Large intestine (tissue), 3 donors: ENCODE results near the gene CLEC11A. TPM values are rescaled to one million over a fixed set of nuclear protein-coding genes. Genes with fewer than 3 reads are reported as not detected.
A peak's percentile ranks its signal among the peaks of the same experiment; 100 is the strongest.
"Not testable (repeated sequence)": the region's sequence is repeated elsewhere in the genome, so short reads cannot be mapped to it uniquely, and the experiment has no call there.

Experiments used
- DNase-seq, 2 donors: peaks; one replicate each; pipeline versions ENCODE4 v3.0.0 to v3.0.0-alpha.2; 2013
- H3K27ac ChIP-seq: one replicate; pipeline ENCODE4 v1.5.1; 2013; ENCODE audit warnings: low read length
- H3K27me3 ChIP-seq: 2 replicates; pipeline ENCODE4 v1.6.1; 2013; ENCODE audit warnings: low read length; ENCODE audit not compliant: control insufficient read depth, insufficient read depth
- H3K36me3 ChIP-seq: 2 replicates; pipeline ENCODE4 v1.6.1; 2013; ENCODE audit warnings: low read length; ENCODE audit not compliant: control insufficient read depth, insufficient read depth
- H3K4me1 ChIP-seq: one replicate; pipeline ENCODE4 v1.6.1; 2013; ENCODE audit warnings: low read length; ENCODE audit not compliant: control insufficient read depth, insufficient read depth
- H3K4me3 ChIP-seq: one replicate; pipeline ENCODE4 v1.5.1; 2013; ENCODE audit warnings: low read length
- H3K9me3 ChIP-seq: one replicate; pipeline ENCODE4 v1.6.1; 2013; ENCODE audit warnings: mild to moderate bottlenecking, low read depth, low read length, moderate library complexity; ENCODE audit not compliant: control insufficient read depth
- WGBS: methylation state at CpG from one replicate; pipeline ENCODE4 v1.1.5; 2013; ENCODE audit warnings: low lambda C conversion rate; ENCODE audit not compliant: insufficient coverage; 5-methylcytosine and 5-hydroxymethylcytosine counted together
- polyA plus RNA-seq: library from polyadenylated mRNA; unstranded; fragments of 120-200 nt; gene quantifications from one replicate; pipeline ENCODE4 v1.2.1, GENCODE V29; 2013

The CLEC11A gene
- polyA plus RNA-seq, 1 donor = 14.6 TPM

DNA sequence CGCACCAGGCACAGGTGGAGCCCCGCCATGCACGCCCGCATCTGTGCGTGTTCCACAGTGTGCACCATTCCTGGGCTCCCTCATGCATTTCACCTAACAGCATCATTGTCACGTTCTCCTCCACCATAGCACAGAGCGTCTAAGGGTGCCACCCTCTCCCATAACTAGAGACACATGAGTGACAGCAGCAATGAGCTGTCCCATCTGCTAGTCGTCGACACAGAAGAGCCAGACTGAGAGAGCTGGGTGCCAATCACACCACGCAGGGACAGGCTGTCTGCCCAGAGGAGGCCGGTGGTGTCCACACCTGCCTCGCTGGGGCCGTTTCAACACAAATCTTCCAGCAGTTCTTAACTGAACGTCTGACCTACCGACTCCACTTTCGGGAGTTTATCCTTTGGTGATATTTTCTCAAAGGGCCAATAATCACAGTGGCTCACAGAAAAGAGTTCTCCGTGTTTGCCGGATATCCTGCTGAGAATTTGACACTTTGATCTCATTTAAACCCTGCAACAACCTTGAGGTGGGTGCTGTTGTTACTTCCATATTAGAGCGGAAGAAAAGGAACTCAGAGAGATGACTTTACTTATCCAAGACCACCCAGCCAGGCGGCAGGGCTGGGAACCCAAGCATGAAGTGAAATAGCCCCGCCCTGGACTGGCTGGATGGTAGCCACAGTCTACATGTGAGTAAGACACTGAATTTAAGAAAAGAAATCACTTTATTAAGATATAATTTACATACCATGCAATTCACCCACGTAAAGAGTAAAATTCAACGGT is 16.2 kb downstream of the CLEC11A start:
- H3K27me3 ChIP-seq = peaks cover 15% of the 10 kb centered on the region

DNA sequence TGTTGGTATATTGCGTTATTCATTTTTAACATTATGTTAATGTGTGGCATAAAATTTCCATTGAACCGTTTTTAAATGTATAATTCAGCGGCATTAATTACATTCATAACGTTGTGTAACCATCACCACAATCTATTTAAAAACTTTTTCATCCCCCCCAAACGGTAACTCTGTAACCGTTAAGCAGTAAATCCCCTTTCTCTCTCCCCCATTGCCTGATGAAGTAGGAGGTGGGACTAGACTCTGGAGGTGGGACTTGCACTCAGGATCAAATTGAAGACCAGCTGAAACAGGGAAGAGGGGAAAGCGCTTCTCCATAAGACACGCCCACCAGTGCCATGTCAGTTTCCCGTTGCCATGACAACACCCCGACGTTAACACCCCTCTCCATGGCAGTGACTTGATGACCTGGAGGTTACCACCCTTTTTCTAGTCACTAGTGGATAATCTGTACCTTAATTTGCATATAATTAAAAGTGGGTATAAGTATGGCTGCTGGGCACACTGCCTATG is 16.8 kb downstream of the CLEC11A start:
- no peak overlapping the region for H3K4me3 ChIP-seq
- WGBS = 79% methylated on average over 5 of the region's 11 CpGs
- peaks cover 15% of the 10 kb centered on the region for H3K27me3 ChIP-seq
- no peak overlapping the region for H3K27ac ChIP-seq
- no peaks in the 10 kb centered on the region for H3K36me3 ChIP-seq
- DNase-seq = no peak
- no peaks in the 10 kb centered on the region for H3K4me1 ChIP-seq
- no peaks in the 10 kb centered on the region for H3K9me3 ChIP-seq

More for the DNA sequence above, 16.2 kb downstream of the CLEC11A start:
- H3K4me3 ChIP-seq = no peak overlapping the region
- no peak for DNase-seq
- H3K36me3 ChIP-seq = no peaks in the 10 kb centered on the region
- H3K4me1 ChIP-seq = no peaks in the 10 kb centered on the region
- 81% methylated on average over 3 of the region's 23 CpGs for WGBS
- no peaks in the 10 kb centered on the region for H3K9me3 ChIP-seq
- no peak overlapping the region for H3K27ac ChIP-seq

DNA sequence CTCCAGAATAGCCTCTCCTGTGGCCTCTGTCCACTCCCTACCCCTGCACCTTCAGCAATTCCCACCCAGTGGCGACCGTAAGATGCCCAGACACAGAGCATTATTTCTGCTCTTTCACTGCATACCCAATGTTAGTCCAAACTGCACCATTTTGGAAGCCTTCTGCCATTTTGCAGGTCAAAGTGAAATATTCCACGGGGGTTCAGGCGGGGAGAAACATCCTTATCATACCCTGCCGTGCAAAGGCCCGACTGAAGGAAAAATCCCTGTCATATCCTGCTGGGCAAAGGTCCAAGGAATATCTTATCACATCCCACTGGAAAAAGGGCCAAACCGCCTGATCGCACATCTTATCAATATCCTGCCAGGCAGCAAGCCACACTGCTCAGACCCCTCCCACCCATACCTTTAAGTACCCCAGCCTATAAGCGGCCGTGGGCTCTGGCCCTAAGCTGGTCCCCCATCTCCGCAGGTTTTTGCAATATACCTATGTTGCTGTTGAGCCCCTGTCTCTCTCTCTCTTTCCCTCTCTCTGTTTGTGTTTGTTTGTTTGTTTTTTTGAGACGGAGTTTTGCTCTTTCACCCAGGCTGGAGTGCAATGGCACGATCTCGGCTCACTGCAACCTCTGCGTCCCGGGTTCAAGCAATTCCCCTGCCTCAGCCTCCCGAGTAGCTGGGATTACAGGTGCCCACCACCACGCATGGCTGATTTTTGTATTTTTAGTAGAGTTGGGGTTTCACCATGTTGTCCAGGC is 18.2 kb downstream of the CLEC11A start:
- no peaks in the 10 kb centered on the region for H3K4me1 ChIP-seq
- H3K36me3 ChIP-seq = no peaks in the 10 kb centered on the region
- H3K9me3 ChIP-seq = no peaks in the 10 kb centered on the region
- peaks cover 11% of the 10 kb centered on the region for H3K27me3 ChIP-seq
- peak in 1 of 2 donors; percentile 50 for DNase-seq
- no peak overlapping the region for H3K27ac ChIP-seq
- WGBS = 80% methylated on average over 2 of the region's 18 CpGs
- no peak overlapping the region for H3K4me3 ChIP-seq

DNA sequence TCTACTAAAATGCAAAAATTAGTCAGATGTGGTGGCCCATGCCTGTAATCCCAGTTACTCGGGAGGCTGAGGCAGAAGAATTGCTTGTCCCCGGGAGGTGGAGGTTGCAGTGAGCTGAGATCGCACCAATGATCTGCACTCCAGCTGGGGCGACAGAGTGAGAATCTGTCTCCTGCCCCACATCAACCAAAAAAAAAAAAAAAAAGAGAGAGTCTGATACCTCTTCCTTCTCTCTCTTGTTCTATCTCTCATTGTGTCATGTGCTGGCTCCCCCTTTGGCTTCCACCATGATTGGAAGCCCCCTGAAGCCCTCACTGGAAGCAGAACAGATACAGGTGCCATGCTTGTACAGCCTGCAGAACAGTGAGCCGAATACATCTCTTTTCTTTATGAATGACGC is 20.4 kb downstream of the CLEC11A start:
- Histone ChIP-seq H3K9me3 (no peaks in the 10 kb centered on the region), H3K36me3 (no peaks in the 10 kb centered on the region), H3K27me3 (peaks cover 11% of the 10 kb centered on the region), H3K4me1 (no peaks in the 10 kb centered on the region), H3K4me3 (no peak overlapping the region), H3K27ac (no peak overlapping the region)
- WGBS = no CpG with 5 or more reads among the region's 6 CpGs
- DNase-seq = no peak

DNA sequence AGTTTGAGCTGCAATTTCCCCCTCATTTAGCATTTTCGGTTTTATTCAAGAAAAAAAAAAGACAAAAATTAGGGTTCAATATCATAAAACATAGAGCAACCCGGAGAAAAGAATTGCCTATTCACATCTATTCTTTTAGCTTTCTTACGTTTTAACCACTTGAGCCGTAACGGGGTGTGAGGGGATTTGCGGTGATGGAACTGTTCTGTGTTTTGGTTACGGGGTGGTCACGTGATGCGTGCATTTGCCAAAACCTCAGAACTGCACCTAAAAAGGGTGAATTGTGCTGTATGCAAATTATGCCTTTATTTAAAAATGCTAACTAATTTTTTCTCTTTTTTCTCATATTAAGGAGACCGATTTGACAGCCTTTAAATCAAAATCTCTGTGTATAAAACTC is 22.1 kb downstream of the CLEC11A start:
- H3K4me1 ChIP-seq = no peaks in the 10 kb centered on the region
- no peak overlapping the region for H3K27ac ChIP-seq
- no peak overlapping the region for H3K4me3 ChIP-seq
- 92% methylated on average over 2 of the region's 10 CpGs for WGBS
- no peaks in the 10 kb centered on the region for H3K9me3 ChIP-seq
- H3K27me3 ChIP-seq = peaks cover 4% of the 10 kb centered on the region
- no peak for DNase-seq
- H3K36me3 ChIP-seq = no peaks in the 10 kb centered on the region

DNA sequence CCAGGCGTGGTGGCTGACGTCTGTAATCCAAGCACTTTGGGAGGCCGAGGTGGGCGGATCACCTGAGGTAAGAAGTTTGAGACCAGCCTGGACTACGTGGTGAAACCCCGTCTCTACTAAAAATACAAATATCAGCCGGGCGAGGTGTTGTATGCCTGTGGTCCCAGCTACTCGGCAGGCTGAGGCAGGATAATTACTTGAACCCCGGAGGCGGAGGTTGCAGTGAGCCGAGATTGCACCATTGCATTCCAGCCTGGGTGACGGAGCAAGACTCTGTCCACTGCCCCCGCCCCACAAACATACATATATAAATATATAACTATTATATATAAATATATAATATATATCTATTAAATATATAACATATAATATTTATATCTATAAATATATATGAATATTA is 24.0 kb downstream of the CLEC11A start:
- not testable (repeated sequence) for H3K4me1 ChIP-seq, DNase-seq, H3K9me3 ChIP-seq, H3K27me3 ChIP-seq, H3K27ac ChIP-seq, H3K36me3 ChIP-seq, H3K4me3 ChIP-seq
- WGBS = 100% methylated on average over 2 of the region's 14 CpGs

DNA sequence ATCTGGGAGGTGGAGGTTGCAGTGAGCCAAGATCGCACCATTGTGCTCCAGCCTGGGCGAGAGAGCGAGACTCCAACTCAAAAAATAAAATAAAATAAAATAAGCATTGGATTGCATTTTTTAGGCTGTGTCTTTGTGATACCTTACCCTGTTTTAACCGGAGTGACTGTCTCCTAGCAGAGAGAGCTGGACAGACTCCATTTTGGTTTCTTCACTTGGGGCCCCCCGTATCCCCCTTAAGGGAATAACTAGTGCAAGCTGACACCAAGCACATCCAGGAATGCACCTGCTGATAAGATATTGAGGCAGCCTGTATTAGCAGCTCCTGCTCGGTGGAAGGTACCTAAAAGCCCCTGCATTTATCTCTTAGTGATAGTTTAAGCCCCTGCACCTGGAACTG is 26.3 kb downstream of the CLEC11A start:
- no peak overlapping the region for H3K4me3 ChIP-seq
- H3K27me3 ChIP-seq = no peaks in the 10 kb centered on the region
- WGBS = no CpG with 5 or more reads among the region's 6 CpGs
- no peaks in the 10 kb centered on the region for H3K36me3 ChIP-seq
- no peak for DNase-seq
- no peaks in the 10 kb centered on the region for H3K4me1 ChIP-seq
- no peaks in the 10 kb centered on the region for H3K9me3 ChIP-seq
- no peak overlapping the region for H3K27ac ChIP-seq

DNA sequence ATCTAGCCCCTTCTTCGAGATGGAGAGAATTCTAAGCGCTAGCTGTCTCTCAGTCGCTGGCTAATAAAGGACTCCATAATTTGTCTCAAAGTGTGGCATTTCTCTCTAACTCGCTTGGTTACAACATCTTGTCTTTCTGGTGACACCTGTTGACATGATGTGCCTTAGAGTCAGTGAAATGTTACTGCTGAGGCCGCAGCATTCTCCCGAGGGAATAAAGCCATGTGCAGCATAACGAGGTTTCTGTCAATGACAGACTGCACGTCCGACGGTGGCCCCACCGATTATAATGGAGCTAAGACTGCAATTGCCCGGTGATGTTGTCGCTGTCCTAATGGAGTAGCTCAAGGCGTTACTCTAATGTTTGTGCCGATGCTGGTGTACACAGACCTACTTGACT is 26.8 kb downstream of the CLEC11A start:
- no peaks in the 10 kb centered on the region for H3K27me3 ChIP-seq
- 20% methylated on average over 1 of the region's 15 CpGs for WGBS
- no peak for DNase-seq
- H3K36me3 ChIP-seq = no peaks in the 10 kb centered on the region
- no peak overlapping the region for H3K4me3 ChIP-seq
- H3K27ac ChIP-seq = no peak overlapping the region
- no peaks in the 10 kb centered on the region for H3K9me3 ChIP-seq
- no peaks in the 10 kb centered on the region for H3K4me1 ChIP-seq

DNA sequence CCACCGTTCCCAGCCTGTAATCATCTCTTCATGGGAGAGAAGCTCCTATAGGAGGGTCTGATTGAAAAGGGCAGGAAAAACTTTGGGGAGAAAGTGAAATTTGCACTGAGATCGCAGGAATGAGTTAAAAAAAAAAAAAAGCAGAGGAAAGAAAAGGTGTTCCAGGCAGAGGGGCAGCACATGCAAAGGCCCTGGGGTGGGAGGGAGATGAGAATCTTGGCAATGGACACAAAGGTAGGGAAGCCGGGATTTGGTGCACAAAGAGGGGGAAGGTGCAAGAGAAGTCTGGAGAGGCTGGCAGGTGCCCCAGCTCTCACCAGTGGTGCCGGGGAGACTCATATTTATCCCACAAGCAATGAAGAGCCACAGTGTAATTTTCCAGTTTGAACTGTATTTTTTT is 30.7 kb downstream of the CLEC11A start:
- H3K36me3 ChIP-seq = no peaks in the 10 kb centered on the region
- DNase-seq = no peak
- no peaks in the 10 kb centered on the region for H3K4me1 ChIP-seq
- no peak overlapping the region for H3K27ac ChIP-seq
- WGBS = 73% methylated on average over 2 of the region's 4 CpGs
- no peak overlapping the region for H3K4me3 ChIP-seq
- no peaks in the 10 kb centered on the region for H3K27me3 ChIP-seq
- no peaks in the 10 kb centered on the region for H3K9me3 ChIP-seq

DNA sequence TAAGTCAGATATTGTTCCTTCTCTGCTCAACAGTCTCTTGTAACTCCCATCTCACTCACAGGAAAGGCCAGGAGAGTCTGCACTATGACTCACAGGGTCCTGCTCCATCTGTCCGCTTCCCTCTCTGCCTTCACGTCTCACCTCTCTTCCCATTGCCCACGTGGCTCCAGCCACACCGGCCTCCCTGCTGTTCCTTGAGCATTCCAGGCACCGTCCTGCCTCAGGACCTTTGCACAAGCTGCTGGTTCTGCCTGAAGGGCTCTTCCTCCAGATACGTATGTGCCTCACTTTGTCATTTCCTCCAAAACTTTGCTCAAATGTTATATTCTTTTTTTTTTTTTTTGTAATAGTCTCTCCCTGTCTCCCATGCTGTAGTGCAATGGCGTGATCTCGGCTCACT is 33.1 kb downstream of the CLEC11A start:
- H3K36me3 ChIP-seq, H3K4me1 ChIP-seq, H3K9me3 ChIP-seq, H3K27me3 ChIP-seq, H3K27ac ChIP-seq, H3K4me3 ChIP-seq, DNase-seq: not testable (repeated sequence)
- no CpG with 5 or more reads among the region's 8 CpGs for WGBS
